AG10803 (cell line): ENCODE measurements around the gene CD19.

Experiments used
- DNase-seq: peaks from one replicate; pipeline ENCODE4 v3.0.0; 2010; ENCODE audit warnings: low read depth
- H3K4me3 ChIP-seq: 2 replicates; pipeline ENCODE4 v1.5.1; 2011; ENCODE audit warnings: mild to moderate bottlenecking, low read length, control low read depth
- CTCF ChIP-seq: conservative IDR thresholded peaks from 2 replicates; pipeline ENCODE4 v1.5.1; 2011; ENCODE audit warnings: mild to moderate bottlenecking, low read length, control low read depth, inconsistent platforms

Gene CD19

GRCh38 chr16:28987170-28987853 is 55.5 kb downstream of the CD19 start:
- DNase-seq: no peak
- H3K4me3 ChIP-seq: no peak overlapping the region
- no peak for TF ChIP-seq CTCF
